Measurements from ENCODE around the gene RNF25.

Gene RNF25, protein sequence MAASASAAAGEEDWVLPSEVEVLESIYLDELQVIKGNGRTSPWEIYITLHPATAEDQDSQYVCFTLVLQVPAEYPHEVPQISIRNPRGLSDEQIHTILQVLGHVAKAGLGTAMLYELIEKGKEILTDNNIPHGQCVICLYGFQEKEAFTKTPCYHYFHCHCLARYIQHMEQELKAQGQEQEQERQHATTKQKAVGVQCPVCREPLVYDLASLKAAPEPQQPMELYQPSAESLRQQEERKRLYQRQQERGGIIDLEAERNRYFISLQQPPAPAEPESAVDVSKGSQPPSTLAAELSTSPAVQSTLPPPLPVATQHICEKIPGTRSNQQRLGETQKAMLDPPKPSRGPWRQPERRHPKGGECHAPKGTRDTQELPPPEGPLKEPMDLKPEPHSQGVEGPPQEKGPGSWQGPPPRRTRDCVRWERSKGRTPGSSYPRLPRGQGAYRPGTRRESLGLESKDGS

GRCh38 chr2:218671654-218672566, at the start of gene RNF25, which contains the start of gene STK36:
RNF25 (minus strand) TSS chr2:218672002; CDS start chr2:218671970, 32 bp downstream.
STK36 (plus strand) TSS chr2:218672086; CDS start chr2:218672830, 744 bp downstream.
- DNase-seq: peak; percentile 90

DNA sequence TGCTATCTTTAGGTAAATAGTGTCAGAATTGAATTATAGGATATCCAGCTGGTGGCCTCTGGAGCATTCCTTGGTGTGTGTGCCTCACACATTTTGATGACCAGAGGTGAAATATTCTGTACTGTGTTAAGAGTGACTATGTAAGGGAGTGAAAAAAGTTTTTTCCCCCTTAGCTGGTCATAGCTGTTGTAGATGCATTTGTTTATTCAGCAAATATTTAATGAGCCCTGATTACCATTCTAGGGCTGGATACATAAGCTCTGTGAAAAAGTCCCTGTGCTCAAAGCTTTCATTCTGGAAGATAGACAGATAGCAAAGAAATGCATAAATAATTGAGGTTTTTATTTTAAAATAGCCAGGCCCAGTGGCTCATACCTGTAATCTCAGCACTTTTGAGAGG, 49.7 kb upstream of the RNF25 start:
- DNase-seq: no peak

- DNase-seq: no peak
These were observed 48.5 kb upstream of the RNF25 start for GRCh38 chr2:218720048-218721041.

- no peak for DNase-seq
These were observed 47.7 kb upstream of the RNF25 start for GRCh38 chr2:218719457-218719856.

GRCh38 chr2:218718058-218718457, 46.3 kb upstream of the RNF25 start:
- DNase-seq: no peak

GRCh38 chr2:218717262-218717661, 45.5 kb upstream of the RNF25 start:
- DNase-seq: no peak

DNA sequence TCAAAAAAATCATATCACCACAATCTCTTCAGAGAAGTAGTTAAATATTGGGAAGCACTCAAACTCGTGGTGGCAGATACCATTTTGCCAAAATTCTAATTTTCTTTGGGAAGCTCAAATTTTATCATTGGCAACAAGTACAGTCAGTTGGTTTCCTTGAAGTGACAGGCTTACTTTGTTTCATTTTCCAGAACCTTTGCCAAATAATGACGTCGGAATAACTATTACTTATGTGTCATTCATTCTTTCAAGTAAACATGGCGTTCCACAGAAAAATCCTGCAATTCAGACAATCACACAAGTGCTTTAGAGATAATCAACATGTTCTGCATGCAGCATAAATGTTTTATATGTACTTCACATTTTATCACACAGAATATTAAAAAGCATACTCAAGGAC, 44.3 kb upstream of the RNF25 start:
- no peak for DNase-seq

DNA sequence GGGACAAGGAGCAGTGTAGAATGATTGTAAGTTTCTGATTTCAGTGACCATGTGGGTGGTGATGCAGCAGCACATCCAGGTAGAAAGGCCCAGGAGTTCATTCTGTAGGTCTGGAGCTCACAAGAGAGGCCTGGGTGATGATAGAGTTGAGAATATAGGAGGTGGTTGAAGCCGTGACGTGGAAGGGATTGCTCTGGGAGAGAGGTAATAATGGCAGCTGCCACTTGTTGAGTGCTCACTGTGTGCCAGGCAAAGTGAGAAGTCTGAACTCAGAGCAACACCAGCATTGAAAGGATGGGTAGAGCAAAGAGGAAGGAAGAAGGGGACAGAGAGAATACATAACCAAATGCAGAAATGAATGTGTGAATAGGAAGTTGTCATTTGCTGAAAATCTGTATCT, 42.1 kb upstream of the RNF25 start:
- no peak for DNase-seq

- peak; percentile 48 for DNase-seq
These were observed 39.7 kb upstream of the RNF25 start for GRCh38 chr2:218711550-218711929.

GRCh38 chr2:218710687-218711549, 39.1 kb upstream of the RNF25 start, which contains the start of gene TTLL4:
TTLL4 (plus strand) TSS chr2:218710835; CDS start chr2:218737677, 26,842 bp downstream.
- peak; percentile 97 for DNase-seq

DNA sequence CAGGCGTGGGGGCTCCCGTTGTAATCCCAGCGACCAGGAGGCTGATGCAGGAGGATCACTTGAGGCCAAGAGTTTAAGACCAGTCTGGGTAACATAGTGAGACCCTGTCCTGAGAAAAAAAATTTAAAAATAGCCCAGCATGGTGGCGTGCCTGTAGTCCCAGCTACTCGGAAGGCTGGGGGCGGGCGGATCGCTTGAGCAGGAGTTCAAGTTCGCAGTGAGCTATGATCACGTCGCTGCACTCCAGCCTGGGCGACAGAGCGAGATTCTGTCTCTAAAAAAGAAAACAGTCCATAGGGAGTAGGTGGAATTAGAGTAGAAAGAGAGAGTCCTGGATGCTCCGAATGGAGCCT, 38.5 kb upstream of the RNF25 start:
- no peak for DNase-seq

DNA sequence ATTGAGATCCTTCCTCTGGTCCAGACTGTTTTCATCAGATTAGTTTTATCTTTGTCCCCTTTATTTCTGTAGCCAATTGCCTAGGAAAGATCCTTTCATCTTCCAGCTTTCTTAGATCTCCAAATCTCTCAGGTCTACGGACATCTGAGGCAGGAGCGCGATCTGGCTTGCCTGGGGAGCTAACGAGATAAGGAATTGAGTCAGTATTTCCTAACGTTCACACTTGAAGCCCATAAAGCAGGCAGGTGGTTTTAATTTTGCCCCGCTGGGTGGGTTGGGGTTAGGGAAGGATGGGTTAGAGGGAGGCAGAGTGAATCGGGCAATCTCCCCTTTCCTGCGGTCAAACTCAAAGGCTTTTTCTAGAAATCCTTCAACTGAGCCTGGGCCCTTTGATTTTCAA, 38.1 kb upstream of the RNF25 start:
- no peak for DNase-seq

DNA sequence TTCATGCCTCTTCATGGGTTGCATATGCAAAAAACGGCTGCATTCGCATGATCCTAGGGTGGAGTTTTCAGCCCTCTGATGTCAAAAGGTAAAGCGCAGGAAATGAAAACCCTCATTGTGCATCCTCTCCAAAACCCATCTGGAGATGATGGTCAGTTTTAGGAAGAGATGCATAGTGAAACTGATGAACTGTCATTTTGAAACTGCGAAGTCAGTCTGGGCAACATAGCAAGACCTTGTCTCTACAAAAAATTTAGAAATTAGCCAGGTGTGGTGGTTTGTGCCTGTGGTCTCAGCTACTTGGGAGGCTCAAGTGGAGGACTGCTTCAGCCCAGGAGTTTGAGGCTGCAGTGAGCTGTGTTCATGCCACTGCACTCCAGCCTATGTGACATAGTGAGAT, 36.3 kb upstream of the RNF25 start:
- DNase-seq: no peak

DNA sequence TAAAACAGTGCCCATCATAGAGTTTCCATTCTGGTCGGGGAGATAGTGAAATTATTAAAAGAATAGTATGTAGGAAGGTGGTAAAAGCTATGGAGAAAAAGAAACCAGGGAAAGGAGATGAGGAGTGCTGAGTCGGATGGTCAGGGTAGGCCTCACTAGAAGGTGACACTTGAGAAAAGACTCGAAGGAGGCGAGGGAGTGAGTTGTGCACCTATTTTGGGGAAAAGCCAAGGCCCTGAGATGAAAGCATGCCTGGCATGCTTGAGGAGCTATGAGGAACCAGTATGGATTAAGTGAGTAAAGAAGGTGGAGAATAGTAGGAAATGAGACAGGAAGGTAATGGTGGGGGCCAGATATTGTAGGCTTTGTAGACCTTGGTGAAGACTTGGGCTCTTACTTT, 31.5 kb upstream of the RNF25 start:
- no peak for DNase-seq

DNA sequence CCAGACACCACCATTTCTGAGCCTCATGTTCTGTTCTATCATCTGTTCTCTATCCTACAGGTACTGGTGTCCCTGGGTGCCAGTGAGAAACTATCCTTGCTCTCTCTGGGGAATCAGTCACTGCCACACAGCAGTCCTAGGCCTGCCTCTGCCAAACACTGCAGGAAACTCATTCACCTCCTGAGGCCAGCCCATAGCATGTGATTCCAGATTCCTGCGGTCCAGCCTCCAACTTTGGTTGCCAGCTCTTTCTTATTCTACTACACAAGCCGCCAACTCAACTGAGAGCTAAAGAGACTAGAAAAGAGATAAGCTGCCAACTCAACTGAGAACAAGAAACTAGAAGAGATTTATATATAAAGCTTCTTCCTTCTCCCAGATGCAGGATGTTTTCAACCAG, 30.0 kb upstream of the RNF25 start:
- DNase-seq: no peak

DNA sequence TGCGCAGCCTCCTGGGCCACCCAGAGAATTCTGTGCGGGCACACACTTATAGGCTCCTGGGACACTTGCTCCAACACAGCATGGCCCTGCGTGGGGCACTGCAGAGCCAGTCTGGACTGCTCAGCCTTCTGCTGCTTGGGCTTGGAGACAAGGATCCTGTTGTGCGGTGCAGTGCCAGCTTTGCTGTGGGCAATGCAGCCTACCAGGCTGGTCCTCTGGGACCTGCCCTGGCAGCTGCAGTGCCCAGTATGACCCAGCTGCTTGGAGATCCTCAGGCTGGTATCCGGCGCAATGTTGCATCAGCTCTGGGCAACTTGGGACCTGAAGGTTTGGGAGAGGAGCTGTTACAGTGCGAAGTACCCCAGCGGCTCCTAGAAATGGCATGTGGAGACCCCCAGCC, 27.1 kb upstream of the RNF25 start:
- no peak for DNase-seq

GRCh38 chr2:218694405-218695145, 22.8 kb upstream of the RNF25 start:
- DNase-seq: peak; percentile 35

DNA sequence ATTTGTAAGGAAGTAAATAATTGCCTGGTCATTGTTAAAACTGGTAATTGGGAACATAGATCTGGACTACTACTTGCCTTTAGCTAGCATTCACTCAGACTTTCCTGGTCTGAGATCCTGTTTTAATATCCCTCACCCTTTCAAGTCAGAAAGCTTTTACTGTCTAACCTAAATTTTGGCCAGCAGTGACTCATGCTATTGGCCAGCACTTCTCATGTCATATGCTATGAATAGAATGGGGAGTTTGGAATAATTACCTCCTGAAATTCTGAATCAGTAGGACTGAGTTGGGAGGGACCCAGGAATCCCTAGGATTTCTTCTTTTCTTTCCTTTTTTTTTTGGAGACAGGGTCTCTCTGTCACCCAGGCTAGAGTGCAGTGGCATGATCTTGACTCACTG, 19.4 kb upstream of the RNF25 start:
- DNase-seq: peak; percentile 61

- peak; percentile 76 for DNase-seq
These were observed 15.7 kb upstream of the RNF25 start for GRCh38 chr2:218687400-218688060.

- DNase-seq: no peak
These were observed 8.3 kb upstream of the RNF25 start for GRCh38 chr2:218680061-218680460.
